GM19452 (cell line): Measurements from ENCODE around the gene MBOAT1.
"Not testable (repeated sequence)": the region's sequence is repeated elsewhere in the genome, so short reads cannot be mapped to it uniquely, and the experiment has no call there.

Source experiments
- ATAC-seq: cut with Tn5 transposase; IDR thresholded peaks from one replicate; pipeline ENCODE4 v1.9.1; 2021; ENCODE audit not compliant: unreplicated experiment

Gene MBOAT1

DNA sequence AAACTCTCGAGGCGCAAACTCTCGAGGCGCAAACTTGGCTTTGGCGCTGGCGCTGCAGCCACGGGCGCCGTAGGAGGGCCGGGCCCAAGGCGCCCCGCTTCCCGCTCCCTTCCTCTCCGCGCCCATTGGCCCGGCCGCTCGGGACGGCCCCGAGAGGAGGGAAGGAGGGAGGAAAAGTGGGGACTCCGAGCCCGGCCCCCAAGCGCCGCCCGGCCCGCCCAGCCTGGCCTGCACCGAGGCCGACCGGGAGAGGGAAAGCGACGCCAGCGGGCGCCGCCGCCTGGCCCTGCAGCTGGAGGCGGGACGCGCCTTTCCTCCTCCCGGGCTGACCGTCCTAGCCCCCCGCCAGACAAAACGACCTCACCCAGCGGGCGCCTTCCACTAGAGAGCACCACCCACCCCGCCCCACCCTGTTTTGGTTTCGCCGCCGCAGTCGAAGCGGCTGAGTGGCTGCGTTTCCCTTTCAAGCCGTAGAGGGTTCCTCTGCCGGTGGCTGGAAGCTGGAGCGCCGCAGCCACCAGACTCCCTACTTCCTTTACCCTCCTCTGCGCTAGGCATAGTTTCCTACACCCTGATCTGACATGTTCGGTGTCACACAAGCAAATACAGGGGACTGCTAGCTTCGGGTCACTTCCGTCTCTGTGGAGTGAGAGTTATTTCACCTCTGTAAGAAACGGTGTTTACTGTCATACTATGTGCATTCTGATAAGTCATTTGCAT is at the start of gene MBOAT1:
Gene MBOAT1 (minus strand): TSS at position 78 of the 720 bp plus-strand sequence. CDS start 235 bp downstream, outside the sequence.
- peak; percentile 87 for ATAC-seq

DNA sequence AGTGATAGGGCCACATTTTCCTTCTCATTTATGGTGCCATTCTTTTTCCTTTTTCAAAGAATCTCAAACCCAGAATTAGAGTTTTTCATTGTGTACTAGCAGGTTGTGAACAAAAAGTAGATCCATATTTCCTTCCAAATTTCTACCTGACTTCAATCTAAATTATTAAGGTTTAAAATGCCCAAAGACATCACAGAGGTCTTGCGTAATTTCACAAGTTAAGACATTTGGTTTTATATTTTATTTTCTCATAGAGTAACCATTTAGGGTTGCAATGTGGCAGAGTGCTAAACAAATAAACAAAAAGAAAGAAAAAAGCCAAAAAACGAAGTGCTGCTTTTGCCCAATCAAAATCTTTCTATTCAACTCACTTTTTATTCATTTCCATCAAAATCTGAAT is 49.4 kb upstream of the MBOAT1 start:
- ATAC-seq, result no peak

GRCh38 chr6:20260360-20260759 is 48.1 kb upstream of the MBOAT1 start:
- no peak for ATAC-seq

- no peak for ATAC-seq
These were observed 47.2 kb upstream of the MBOAT1 start for GRCh38 chr6:20259316-20260049.

- ATAC-seq, result no peak
These were observed 43.2 kb upstream of the MBOAT1 start for GRCh38 chr6:20255428-20255827.

- ATAC-seq, result no peak
These were observed 42.0 kb upstream of the MBOAT1 start for GRCh38 chr6:20254295-20254694.

DNA sequence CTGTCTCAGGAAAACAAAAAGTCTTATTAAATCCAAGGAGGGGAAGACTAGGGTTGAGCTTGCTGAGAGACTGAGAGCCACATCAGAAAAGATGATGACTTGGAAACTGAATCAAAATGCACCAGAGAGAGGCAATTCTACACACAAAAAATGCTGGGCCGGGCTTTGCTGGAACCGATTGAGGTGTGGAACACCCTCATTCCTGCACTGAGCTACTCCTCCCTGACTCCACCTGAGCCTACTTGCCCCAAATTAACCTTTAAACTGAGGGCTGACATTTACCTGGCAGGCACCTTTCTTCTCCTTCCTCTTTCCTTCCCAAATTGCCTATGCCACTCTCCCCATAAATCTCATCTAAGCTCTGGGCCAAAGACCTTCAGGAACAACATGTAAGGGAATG is 40.8 kb upstream of the MBOAT1 start:
- ATAC-seq, result no peak

DNA sequence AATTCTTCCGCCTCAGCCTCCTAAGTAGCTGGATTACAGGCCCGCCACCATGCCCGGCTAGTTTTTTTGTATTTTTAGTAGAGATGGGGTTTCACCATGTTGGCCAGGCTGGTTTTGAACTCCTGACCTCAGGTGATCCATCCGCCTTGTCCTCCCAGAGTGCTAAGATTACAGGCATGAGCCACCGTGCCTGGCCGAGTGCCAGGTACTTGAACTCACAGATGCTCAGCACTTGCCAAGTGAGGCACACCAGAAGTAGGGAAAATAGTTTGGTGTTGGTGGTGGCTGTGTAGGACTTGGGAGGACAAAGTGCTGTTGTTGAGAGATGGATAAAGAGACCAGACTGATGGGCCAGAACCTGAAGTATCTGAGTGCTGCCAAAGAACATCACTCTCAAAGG is 40.0 kb upstream of the MBOAT1 start:
- no peak for ATAC-seq

DNA sequence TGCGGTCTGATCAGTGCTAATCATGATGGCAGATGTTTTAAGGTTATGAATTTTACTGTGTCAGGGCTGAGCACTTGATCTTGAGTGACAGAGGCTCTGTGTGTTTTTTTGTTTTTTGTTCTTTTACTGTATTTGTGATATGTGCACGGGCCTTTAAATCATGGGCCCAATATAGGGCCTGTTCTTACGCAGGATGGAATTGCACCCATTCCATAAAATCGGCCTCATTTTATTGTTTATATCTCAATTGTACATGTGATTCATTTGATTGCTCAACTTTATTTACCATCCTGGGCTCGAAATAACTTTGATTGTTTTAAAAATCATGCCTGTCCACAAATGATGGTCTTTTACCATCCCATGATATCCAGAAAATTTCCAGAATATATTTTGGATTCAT is 39.3 kb upstream of the MBOAT1 start:
- ATAC-seq, result no peak

GRCh38 chr6:20246125-20246524 is 33.9 kb upstream of the MBOAT1 start:
- no peak for ATAC-seq

- ATAC-seq, result not testable (repeated sequence)
These were observed 32.8 kb upstream of the MBOAT1 start for GRCh38 chr6:20244807-20245681.

- ATAC-seq, result no peak
These were observed 31.0 kb upstream of the MBOAT1 start for GRCh38 chr6:20243288-20243687.

GRCh38 chr6:20242397-20242796 is 30.1 kb upstream of the MBOAT1 start:
- ATAC-seq, result no peak

DNA sequence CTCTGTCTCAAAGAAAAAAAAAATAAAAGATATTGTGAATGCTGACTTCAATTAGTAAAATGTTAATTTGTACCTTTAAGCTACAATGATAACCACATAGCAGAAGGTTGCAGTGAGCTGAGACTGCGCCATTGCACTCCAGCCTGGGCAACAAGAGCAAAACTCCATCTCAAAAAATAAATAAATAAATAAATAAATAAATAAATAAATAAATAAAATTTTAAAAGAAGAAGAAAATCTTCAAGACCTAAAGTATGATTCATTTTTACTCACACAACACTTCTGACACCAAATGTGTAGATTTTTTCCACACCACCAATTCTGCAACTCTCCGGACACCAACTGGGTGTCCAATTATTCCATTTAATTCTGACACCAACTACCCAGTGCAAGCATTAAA is 28.8 kb upstream of the MBOAT1 start:
- ATAC-seq, result no peak

DNA sequence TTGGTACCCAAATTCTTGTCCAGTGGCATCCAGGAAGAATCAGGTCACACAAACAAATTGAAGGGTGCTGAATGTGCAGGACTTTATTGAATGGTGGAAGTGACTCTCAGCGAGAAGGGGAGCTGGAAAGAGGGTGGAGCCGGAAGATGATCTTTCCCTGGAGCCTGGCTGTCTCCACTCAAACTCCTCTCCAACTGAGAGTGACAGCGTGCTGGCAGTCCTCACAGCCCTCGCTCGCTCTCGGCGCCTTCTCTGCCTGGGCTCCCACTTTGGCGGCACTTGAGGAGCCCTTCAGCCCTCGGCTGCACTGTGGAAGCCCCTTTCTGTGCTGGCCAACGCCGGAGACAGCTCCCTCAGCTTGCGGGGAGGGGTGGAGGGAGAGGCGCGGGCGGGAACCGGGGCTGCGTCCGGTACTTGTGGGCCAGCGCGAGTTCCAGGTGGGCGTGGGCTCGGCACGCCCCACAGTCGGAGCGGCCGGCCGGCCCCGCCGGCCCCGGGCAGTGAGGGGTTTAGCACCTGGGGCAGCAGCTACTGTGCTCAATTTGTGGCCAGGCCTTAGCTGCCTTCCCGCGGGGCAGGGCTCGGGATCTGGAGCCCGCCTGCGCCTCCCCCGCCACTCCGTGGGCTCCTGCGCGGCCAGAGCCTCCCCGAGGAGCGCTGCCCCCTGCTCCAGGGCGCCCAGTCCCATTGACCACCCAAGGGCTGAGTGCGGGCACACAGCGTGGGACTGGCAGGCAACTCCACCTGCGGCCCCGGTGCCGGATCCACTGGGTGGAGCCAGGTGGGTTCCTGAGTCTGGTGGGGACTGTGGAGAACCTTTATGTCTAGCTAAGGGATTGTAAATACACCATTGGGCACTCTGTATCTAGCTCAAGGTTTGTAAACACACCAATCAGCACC is 26.7 kb upstream of the MBOAT1 start:
- no peak for ATAC-seq

- no peak for ATAC-seq
These were observed 25.6 kb upstream of the MBOAT1 start for GRCh38 chr6:20237677-20238460.

GRCh38 chr6:20236909-20237600 is 24.8 kb upstream of the MBOAT1 start:
- ATAC-seq, result no peak

DNA sequence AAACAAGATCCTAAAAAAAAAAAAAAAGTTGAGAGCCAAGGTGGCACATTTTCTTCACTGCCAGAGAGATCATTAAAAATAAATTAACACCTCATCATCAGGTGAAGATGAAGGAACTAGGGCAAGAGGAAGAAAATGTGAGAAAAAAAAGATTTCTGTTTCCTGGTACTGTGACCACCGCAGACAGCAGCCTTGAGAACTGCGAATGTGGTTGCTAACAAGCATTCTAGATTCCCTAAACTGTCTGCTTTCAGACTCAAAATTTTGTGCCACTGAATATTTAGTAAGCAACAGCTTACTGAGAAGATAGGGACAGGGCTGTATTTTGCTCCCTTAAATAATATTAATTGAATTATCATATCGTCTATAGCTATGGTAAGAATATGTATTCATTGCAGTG is 24.1 kb upstream of the MBOAT1 start:
- no peak for ATAC-seq

DNA sequence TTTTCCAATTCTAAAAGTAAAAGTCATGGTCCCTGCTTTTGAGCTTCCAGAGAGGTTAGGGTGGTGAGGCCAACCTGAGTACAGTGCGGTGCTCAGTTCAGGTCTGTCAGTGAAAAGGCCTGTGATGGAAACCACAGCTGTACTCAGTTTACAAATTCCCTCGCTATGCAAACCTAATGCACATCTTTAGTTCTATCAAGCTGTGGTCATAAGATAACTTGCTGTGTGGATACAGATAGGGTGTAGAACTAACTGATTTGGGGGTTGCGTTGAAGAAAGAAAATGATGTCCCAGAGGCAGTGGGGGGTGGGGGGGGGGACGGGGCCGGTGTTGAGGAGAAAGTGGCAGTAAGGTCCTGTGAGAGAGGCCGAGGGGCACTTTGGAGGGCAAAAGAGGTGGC is 22.8 kb upstream of the MBOAT1 start:
- no peak for ATAC-seq
